Colonic mucosa (tissue), 4 donors: ENCODE data around the gene ANXA8. TPM values are rescaled to one million over a fixed set of nuclear protein-coding genes. Genes with fewer than 3 reads are reported as not detected.

Experiments
- DNase-seq: peaks from one replicate; pipeline ENCODE4 v3.0.0-alpha.2; 2020
- H3K27ac ChIP-seq: fragments of 200-600 bp; one replicate; pipeline ENCODE4 v1.8.0; 2021
- H3K27me3 ChIP-seq: fragments of 200-600 bp; one replicate; pipeline ENCODE4 v1.8.0; 2021
- H3K36me3 ChIP-seq: fragments of 200-600 bp; one replicate; pipeline ENCODE4 v1.8.0; 2021
- H3K4me1 ChIP-seq: fragments of 200-600 bp; one replicate; pipeline ENCODE4 v1.8.0; 2021; ENCODE audit warnings: mild to moderate bottlenecking
- H3K4me3 ChIP-seq: fragments of 200-600 bp; one replicate; pipeline ENCODE4 v1.8.0; 2021
- H3K9ac ChIP-seq, 2 donors: one replicate each; pipeline ENCODE4 v1.7.0; 2013; ENCODE audit warnings: control low read depth in 2 of 2, low read depth in 2 of 2, low read length in 2 of 2
- H3K9me3 ChIP-seq: fragments of 200-600 bp; one replicate; pipeline ENCODE4 v1.8.0; 2021
- intact Hi-C: fragments of 100-400 bp; cut with DNase I; formaldehyde crosslinking; loops from one replicate; pipeline ENCODE4 v1.14.1; 2022
- total RNA-seq, 2 donors: library from RNA; stranded (reverse); fragmentation: NEBNext Ultra II Directional in 1 of 2; extraction: Animal tissue kit (Norgen Biotek cat#: 25700) in 1 of 2; gene quantifications; one replicate each; pipeline ENCODE4 v1.2.1, GENCODE V29; 2021
- TF ChIP-seq, protein P1 (sequence below): fragments of 200-600 bp; IDR thresholded peaks from one replicate; pipeline ENCODE4 v1.8.0; 2022; ENCODE audit warnings: antibody characterized with exemption, mild to moderate bottlenecking
- donor health status: healthy.
- donor health status: DM: no; HTN: no; CAD: no.
- donor health status: DM: no; HTN: no; CAD: no.

Gene ANXA8
- total RNA-seq, 2 donors from 2014 or later = not detected

DNA sequence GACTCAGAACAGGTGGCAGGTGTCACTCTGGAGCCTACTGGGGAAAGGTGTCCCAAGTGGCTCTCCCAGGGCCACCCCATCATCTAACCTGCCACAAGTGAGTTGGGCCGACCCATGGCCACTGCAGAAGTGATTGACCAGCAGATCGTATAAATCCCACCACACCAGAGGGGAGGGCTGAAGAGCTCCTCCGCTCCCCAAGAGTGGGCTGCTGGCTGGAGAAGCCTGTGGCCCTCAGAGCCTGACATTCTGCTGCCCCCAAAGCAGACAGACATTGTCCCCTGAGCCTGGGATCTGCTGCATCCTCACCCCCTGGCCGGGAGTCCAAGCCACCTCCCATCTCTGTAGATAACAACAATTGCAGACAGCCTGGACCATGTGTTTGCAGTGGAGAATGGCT lies 36.7 kb downstream of the ANXA8 start:
- TF ChIP-seq, protein P1, sequence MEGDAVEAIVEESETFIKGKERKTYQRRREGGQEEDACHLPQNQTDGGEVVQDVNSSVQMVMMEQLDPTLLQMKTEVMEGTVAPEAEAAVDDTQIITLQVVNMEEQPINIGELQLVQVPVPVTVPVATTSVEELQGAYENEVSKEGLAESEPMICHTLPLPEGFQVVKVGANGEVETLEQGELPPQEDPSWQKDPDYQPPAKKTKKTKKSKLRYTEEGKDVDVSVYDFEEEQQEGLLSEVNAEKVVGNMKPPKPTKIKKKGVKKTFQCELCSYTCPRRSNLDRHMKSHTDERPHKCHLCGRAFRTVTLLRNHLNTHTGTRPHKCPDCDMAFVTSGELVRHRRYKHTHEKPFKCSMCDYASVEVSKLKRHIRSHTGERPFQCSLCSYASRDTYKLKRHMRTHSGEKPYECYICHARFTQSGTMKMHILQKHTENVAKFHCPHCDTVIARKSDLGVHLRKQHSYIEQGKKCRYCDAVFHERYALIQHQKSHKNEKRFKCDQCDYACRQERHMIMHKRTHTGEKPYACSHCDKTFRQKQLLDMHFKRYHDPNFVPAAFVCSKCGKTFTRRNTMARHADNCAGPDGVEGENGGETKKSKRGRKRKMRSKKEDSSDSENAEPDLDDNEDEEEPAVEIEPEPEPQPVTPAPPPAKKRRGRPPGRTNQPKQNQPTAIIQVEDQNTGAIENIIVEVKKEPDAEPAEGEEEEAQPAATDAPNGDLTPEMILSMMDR = no peak
- intact Hi-C loops = no loop called here

DNA sequence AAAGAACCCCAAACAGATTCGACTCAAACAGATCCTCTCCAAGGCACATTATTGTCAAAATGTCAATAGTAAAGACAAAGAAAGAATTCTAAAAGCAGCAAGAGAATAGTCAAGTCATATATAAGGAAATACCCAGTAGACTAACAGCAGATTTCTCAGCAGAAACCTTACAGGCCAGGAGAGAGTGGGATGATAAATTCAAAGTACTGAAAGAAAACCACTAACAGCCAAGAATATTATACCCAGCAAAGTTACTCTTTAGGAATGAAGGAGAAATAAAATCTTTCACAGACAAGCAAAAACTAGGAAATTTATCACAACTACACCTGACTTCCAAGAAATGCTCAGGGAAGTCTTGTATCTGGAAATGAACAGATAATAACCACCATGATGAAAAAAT lies 38.2 kb downstream of the ANXA8 start:
- H3K4me3 ChIP-seq = no peak overlapping the region
- H3K9me3 ChIP-seq = no peaks in the 10 kb centered on the region
- TF ChIP-seq, protein P1 = no peak
- no peak for DNase-seq
- H3K27me3 ChIP-seq = no peaks in the 10 kb centered on the region
- H3K27ac ChIP-seq = no peak overlapping the region
- intact Hi-C loops = no loop called here
- no peaks in the 10 kb centered on the region for H3K4me1 ChIP-seq
- no peaks in the 10 kb centered on the region for H3K36me3 ChIP-seq
- H3K9ac ChIP-seq = no peak overlapping the region

More for the DNA sequence above, 36.7 kb downstream of the ANXA8 start:
- no peak overlapping the region for H3K27ac ChIP-seq
- H3K36me3 ChIP-seq = no peaks in the 10 kb centered on the region
- no peaks in the 10 kb centered on the region for H3K4me1 ChIP-seq
- H3K9ac ChIP-seq = no peak overlapping the region
- H3K27me3 ChIP-seq = no peaks in the 10 kb centered on the region
- H3K4me3 ChIP-seq = no peak overlapping the region
- no peaks in the 10 kb centered on the region for H3K9me3 ChIP-seq
- DNase-seq = no peak

DNA sequence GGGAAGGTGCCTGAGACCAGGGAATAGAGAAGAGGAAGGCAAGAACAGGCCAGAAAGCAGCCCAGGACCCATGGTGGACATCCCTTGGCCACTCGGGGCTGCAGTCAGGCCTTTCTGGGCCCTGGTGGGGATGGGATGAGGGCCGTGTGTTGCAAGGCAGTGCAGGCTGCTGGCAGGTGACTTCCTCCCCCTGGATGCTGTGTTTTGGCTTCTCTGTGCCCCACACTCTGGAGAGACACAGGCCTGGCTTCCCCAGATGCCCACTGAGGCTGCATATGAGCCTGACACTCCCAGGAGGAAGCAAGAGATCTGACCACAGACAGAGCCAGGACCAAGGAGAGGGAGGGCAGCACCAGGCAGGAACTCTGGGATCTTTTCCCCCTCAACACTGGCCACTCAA lies 39.9 kb downstream of the ANXA8 start:
- intact Hi-C loops = no loop called here
- DNase-seq = no peak
- TF ChIP-seq, protein P1 = no peak
- H3K4me3 ChIP-seq = no peak overlapping the region
- no peaks in the 10 kb centered on the region for H3K9me3 ChIP-seq
- no peak overlapping the region for H3K9ac ChIP-seq
- H3K4me1 ChIP-seq = no peaks in the 10 kb centered on the region
- H3K27me3 ChIP-seq = no peaks in the 10 kb centered on the region
- H3K27ac ChIP-seq = no peak overlapping the region
- no peaks in the 10 kb centered on the region for H3K36me3 ChIP-seq

DNA sequence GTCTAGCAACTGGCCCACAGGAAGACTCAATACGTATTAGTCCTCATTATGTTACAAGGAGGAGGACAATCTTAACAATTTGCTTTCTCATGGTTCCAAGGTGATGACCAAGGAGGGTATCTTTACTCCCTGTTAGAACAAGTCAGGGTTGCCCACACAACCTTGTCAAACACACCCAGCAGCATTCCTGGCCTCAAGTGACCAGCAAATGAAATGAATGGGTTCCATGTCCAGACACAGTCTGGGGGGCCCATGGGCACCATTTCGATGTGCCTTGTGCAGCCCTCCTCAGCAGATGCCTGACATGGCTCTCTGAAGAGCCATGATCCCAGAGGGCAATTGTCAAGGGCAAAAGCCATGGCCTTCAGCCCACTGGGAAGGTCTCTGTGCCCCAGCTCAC lies 40.8 kb downstream of the ANXA8 start:
- Histone ChIP-seq H3K36me3 (no peaks in the 10 kb centered on the region), H3K9me3 (no peaks in the 10 kb centered on the region), H3K4me3 (no peak overlapping the region), H3K27ac (no peak overlapping the region), H3K27me3 (no peaks in the 10 kb centered on the region), H3K9ac (no peak overlapping the region), H3K4me1 (no peaks in the 10 kb centered on the region)
- TF ChIP-seq, protein P1 = no peak
- no peak for DNase-seq
- intact Hi-C loops = no loop called here

DNA sequence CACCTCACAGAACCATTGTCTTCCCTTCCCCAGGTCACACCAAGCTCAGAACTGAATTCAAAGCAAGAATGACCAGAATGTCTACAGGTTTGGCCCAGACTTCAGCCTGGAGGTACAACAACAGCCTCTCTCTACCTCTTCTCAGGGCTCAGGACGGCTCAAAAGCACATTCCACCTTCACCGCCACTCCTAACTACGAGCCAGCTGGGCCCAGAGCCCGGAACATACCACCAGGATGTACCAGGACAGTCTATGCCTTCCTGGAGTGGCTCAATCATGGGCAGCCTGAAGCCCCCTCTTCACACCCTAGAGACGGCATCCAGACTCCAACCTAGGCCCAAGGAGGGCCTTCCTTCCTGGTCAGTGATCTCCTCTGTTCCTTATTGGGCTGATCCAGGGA lies 41.6 kb downstream of the ANXA8 start:
- TF ChIP-seq, protein P1 = no peak
- intact Hi-C loops = no loop called here
- no peaks in the 10 kb centered on the region for H3K27me3 ChIP-seq
- H3K4me1 ChIP-seq = no peaks in the 10 kb centered on the region
- H3K9me3 ChIP-seq = no peaks in the 10 kb centered on the region
- DNase-seq = no peak
- no peak overlapping the region for H3K4me3 ChIP-seq
- no peak overlapping the region for H3K27ac ChIP-seq
- H3K36me3 ChIP-seq = no peaks in the 10 kb centered on the region
- H3K9ac ChIP-seq = no peak overlapping the region

DNA sequence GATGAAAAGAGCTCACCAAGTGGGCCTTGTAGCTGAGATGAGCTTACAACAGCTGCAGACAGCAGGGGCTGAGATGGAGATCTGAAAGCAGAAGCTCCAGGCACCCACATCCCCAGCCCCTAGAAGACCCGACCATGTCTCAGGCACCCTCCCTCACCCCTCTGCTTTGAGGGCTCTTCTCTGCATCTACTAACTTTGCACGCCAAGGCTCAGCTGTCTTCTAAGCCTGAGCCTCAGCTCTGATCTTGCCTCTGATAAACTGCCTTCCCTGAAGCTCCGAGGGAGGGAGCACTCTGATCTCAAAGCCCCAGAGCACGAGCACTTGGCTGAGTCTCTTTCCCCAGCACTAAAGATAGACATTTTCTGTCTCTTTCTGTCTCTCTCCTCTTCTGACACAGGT lies 42.0 kb downstream of the ANXA8 start:
- intact Hi-C loops = no loop called here
- TF ChIP-seq, protein P1 = no peak
- Histone ChIP-seq H3K9me3 (no peaks in the 10 kb centered on the region), H3K27me3 (no peaks in the 10 kb centered on the region), H3K4me3 (no peak overlapping the region), H3K36me3 (no peaks in the 10 kb centered on the region), H3K27ac (no peak overlapping the region), H3K4me1 (no peaks in the 10 kb centered on the region), H3K9ac (no peak overlapping the region)
- no peak for DNase-seq
